Sigmoid colon (tissue), 7 donors: Measurements from ENCODE around the gene GRAMD1B. TPM values are rescaled to one million over a fixed set of nuclear protein-coding genes. Genes with fewer than 3 reads are reported as not detected.

Experiments
- DNase-seq: peaks from one replicate; pipeline ENCODE4 v3.0.0-alpha.2; 2019
- H3K27ac ChIP-seq, 4 donors: fragments of 200-600 bp; sonication (generic); one replicate each; pipeline ENCODE4 v1.5.1; 2016 to 2019; ENCODE audit warnings: mild to moderate bottlenecking in 1 of 4
- H3K27me3 ChIP-seq, 3 donors: fragments of 200-600 bp; sonication (generic); one replicate each; pipeline ENCODE4 v1.5.1; 2019; ENCODE audit warnings: mild to moderate bottlenecking in 1 of 3
- H3K36me3 ChIP-seq, 4 donors: fragments of 200-600 bp; sonication (generic); one replicate each; pipeline ENCODE4 v1.5.1; 2016 to 2019
- H3K4me1 ChIP-seq, 4 donors: fragments of 200-600 bp; sonication (generic); one replicate each; pipeline ENCODE4 v1.5.1; 2017 to 2019
- H3K4me3 ChIP-seq, 4 donors: fragments of 200-600 bp; sonication (generic); one replicate each; pipeline ENCODE4 v1.5.1; 2017 to 2019; ENCODE audit warnings: mild to moderate bottlenecking in 2 of 4, moderate library complexity in 1 of 4
- H3K9me3 ChIP-seq, 4 donors: fragments of 200-600 bp in 3 of 4; sonication (generic) in 3 of 4; one replicate each; pipeline versions ENCODE4 v1.5.1 to v1.6.1; 2013 to 2019
- EP300 ChIP-seq, 4 donors: sonication (generic); formaldehyde crosslinking; IDR thresholded peaks; one replicate each; pipeline ENCODE4 v1.6.1; 2017; ENCODE audit warnings: antibody characterized with exemption in 4 of 4
- POLR2A ChIP-seq, 2 donors: fragments of 450-650 bp; IDR thresholded peaks; one replicate each; pipeline ENCODE4 v1.6.1; 2016; ENCODE audit warnings: antibody characterized with exemption in 2 of 2, mild to moderate bottlenecking in 2 of 2, moderate library complexity in 2 of 2
- POLR2AphosphoS5 ChIP-seq, 4 donors: sonication (generic); formaldehyde crosslinking; IDR thresholded peaks; one replicate each; pipeline ENCODE4 v1.6.1; 2017; ENCODE audit warnings: antibody characterized with exemption in 4 of 4
- WGBS, 2 donors: extraction: QIAGEN DNeasy Blood & Tissue Kit; methylation state at CpG; one replicate each; pipeline ENCODE4 v1.1.7; 2013; 5-methylcytosine and 5-hydroxymethylcytosine counted together
- intact Hi-C: fragments of 100-400 bp; cut with DNase I; formaldehyde crosslinking; loops from one replicate; pipeline ENCODE4 v1.15.1; 2023
- polyA plus RNA-seq, 3 donors: library from polyadenylated mRNA; stranded (reverse); fragments of 200-250 nt; gene quantifications; one replicate each; pipeline ENCODE4 v1.2.3, GENCODE V29; 2013
- total RNA-seq, 4 donors: library from RNA; depleted of rRNA; stranded (reverse); fragments of >200 nt; gene quantifications; one replicate each; pipeline ENCODE4 v1.1.0, GENCODE V29; 2016
- TF ChIP-seq, protein P1 (sequence below), 4 experiments: fragments of 450-650 bp in 3 of 4; fragments of 200-600 bp in 1 of 4; IDR thresholded peaks; one replicate each; pipeline ENCODE4 v1.5.1; 2016 to 2019; ENCODE audit warnings: antibody characterized with exemption in 4 of 4, mild to moderate bottlenecking in 3 of 4, moderate library complexity in 2 of 4
- donor health status: healthy with polysubstance abuse.
- donor health status: Bipolar disorder and iron deficiency.
- donor health status: healthy.

GRAMD1B gene
- total and polyA plus RNA-seq, 7 donors: 1.8 to 5.0 (median 3.5) TPM

DNA sequence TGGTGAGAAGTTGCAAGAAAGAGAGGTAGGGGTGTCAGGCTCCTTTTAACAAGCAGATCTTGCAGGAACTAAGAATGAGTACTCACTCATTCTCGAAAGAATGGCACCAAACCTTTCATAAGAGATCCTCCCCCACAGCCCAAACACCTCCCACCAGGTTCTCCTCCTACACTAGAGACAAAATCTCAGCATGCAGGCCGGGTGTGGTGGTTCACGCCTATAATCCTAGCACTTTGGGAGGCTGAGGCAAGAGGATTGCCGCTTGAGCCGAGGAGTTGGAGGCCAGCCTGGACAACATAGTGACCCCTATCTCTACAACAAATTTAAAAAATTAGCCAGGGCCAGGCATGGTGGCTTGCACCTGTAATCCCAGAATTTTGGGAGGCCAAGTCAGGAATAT lies 11.1 kb downstream of the GRAMD1B start:
- H3K9me3 ChIP-seq: no peaks in the 10 kb centered on the region
- no peak overlapping the region for H3K27ac ChIP-seq
- no peaks in the 10 kb centered on the region for H3K27me3 ChIP-seq
- DNase-seq: peak; percentile 13
- TF ChIP-seq, protein P1, sequence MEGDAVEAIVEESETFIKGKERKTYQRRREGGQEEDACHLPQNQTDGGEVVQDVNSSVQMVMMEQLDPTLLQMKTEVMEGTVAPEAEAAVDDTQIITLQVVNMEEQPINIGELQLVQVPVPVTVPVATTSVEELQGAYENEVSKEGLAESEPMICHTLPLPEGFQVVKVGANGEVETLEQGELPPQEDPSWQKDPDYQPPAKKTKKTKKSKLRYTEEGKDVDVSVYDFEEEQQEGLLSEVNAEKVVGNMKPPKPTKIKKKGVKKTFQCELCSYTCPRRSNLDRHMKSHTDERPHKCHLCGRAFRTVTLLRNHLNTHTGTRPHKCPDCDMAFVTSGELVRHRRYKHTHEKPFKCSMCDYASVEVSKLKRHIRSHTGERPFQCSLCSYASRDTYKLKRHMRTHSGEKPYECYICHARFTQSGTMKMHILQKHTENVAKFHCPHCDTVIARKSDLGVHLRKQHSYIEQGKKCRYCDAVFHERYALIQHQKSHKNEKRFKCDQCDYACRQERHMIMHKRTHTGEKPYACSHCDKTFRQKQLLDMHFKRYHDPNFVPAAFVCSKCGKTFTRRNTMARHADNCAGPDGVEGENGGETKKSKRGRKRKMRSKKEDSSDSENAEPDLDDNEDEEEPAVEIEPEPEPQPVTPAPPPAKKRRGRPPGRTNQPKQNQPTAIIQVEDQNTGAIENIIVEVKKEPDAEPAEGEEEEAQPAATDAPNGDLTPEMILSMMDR (IDR thresholded peaks at IDR 0.05): no peak
- TF ChIP-seq EP300 (IDR thresholded peaks at IDR 0.05) (no peak), POLR2AphosphoS5 (IDR thresholded peaks at IDR 0.05) (no peak), POLR2A (IDR thresholded peaks at IDR 0.05) (no peak)
- no peaks in the 10 kb centered on the region for H3K36me3 ChIP-seq
- intact Hi-C loops: no loop called here
- H3K4me3 ChIP-seq: no peak overlapping the region
- 92 to 94% methylated on average over 5 of the region's 5 CpGs for WGBS, 2 donors
- H3K4me1 ChIP-seq: no peaks in the 10 kb centered on the region

DNA sequence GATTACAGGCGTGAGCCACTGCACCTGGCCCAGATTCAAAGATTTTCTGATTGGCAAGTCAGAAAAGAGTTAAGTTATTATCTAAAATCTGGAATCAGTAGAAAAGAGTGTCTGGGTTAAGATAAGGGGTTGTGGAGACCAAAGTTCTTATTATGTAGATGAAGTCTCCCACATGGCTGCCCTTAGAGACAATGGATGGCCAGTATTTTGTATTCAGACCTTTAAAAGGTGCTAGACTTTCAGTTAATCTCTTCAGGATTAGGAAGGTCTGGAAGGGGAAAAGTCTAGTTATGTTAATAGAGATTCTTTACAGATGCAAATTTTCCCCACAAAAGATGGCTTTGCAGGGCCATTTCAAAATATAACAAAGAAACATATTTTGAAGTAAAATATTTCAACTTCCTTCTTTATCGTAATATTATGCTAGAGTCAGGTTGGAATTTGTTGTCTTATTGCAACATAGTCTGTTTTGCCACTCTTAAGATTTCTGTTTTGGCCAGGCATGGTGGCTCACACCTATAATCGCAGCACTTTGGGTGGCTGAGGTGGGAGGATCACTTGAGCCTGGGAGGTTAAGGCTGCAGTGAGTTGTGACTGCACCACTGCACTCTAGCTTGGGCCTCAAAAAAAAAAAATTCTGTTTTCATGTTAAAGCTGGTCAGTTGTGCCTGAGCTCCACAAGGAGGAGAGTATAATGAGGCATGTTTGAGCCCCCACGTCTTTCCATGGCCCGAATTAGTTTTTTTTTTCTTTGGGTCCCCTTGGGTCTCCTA lies 14.0 kb downstream of the GRAMD1B start:
- intact Hi-C loops: no loop called here
- no peaks in the 10 kb centered on the region for H3K4me1 ChIP-seq
- no peaks in the 10 kb centered on the region for H3K36me3 ChIP-seq
- 91 to 93% methylated on average over 5 of the region's 5 CpGs for WGBS, 2 donors
- no peak overlapping the region for H3K4me3 ChIP-seq
- no peak overlapping the region for H3K27ac ChIP-seq
- peak; percentile 12 for DNase-seq
- TF ChIP-seq, protein P1 (IDR thresholded peaks at IDR 0.05): no peak
- TF ChIP-seq POLR2A (IDR thresholded peaks at IDR 0.05): no peak
- TF ChIP-seq POLR2AphosphoS5 (IDR thresholded peaks at IDR 0.05): no peak
- TF ChIP-seq EP300 (IDR thresholded peaks at IDR 0.05): no peak
- H3K9me3 ChIP-seq: no peaks in the 10 kb centered on the region
- H3K27me3 ChIP-seq: no peaks in the 10 kb centered on the region

DNA sequence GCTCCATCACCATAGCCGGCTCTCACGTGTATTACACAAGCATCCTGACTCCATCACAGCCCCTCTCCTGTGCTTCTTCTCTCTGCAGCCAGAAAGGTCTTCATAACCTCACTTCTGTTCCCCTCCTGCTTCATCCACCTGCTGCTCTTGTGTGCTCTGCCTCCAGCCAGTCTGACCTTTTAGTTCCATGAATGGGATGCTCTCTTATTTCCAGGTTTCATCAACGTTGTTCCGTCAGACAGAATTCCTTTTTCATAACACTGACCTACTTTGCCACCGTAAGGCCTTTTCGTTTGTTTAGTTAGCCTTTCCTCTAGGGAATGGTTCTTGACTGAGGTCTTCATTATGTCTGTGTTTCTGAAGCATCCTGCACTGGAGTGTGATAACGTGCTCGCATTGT lies 18.8 kb downstream of the GRAMD1B start:
- no peaks in the 10 kb centered on the region for H3K4me1 ChIP-seq
- DNase-seq: no peak
- intact Hi-C loops: no loop called here
- H3K4me3 ChIP-seq: no peak overlapping the region
- no peaks in the 10 kb centered on the region for H3K27me3 ChIP-seq
- H3K27ac ChIP-seq: no peak overlapping the region
- 79 to 85% methylated on average over 8 of the region's 8 CpGs for WGBS, 2 donors
- H3K36me3 ChIP-seq: no peaks in the 10 kb centered on the region
- H3K9me3 ChIP-seq: no peaks in the 10 kb centered on the region
- TF ChIP-seq, protein P1 (IDR thresholded peaks at IDR 0.05): no peak
- TF ChIP-seq POLR2AphosphoS5 (IDR thresholded peaks at IDR 0.05): no peak
- no peak for TF ChIP-seq POLR2A (IDR thresholded peaks at IDR 0.05)
- no peak for TF ChIP-seq EP300 (IDR thresholded peaks at IDR 0.05)

DNA sequence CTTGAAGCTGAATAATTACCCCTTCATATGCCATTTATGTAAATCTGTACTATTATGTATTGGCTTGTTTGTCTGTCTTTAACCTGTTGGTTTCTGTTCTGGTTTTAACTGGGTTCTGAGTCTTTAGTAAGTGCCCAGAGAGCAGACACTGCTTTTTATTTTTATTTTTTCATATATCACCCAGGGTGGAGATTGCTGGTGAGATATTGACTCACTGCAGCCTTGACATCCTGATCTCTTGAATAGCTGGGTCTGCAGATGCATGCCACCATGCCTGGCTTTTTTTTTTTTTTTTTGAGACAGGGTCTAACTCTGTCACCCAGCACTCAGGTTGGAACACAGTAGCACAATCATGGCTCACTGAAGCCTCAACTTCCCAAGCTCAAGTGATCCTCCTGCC lies 19.4 kb downstream of the GRAMD1B start:
- H3K36me3 ChIP-seq: no peaks in the 10 kb centered on the region
- H3K4me3 ChIP-seq: no peak overlapping the region
- H3K4me1 ChIP-seq: no peaks in the 10 kb centered on the region
- intact Hi-C loops: no loop called here
- no peak for DNase-seq
- no peaks in the 10 kb centered on the region for H3K27me3 ChIP-seq
- TF ChIP-seq POLR2AphosphoS5 (IDR thresholded peaks at IDR 0.05): no peak
- TF ChIP-seq, protein P1 (IDR thresholded peaks at IDR 0.05): no peak
- TF ChIP-seq POLR2A (IDR thresholded peaks at IDR 0.05): no peak
- TF ChIP-seq EP300 (IDR thresholded peaks at IDR 0.05): no peak
- H3K27ac ChIP-seq: no peak overlapping the region
- H3K9me3 ChIP-seq: no peaks in the 10 kb centered on the region

DNA sequence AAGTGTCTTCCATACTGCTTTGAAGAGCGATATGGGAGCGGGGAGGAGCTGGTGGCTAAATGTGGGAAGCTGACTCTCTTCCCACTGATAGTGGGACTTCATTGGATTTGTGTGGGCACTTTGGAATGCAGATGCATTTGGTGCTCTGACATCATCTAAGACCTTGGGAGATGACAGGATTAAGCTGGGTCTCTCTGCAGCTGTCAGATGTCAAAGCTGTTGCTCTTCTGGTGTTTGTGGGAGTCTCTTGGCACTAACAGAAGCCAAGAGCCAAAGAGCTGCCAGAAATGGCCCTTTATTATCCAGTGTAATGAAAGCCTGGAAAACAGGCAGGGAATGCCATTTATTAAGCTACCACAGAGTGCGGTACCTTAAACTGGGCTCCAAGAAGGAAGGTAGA lies 20.6 kb downstream of the GRAMD1B start:
- intact Hi-C loops: no loop called here
- Histone ChIP-seq H3K4me1 (no peaks in the 10 kb centered on the region), H3K27ac (no peak overlapping the region), H3K27me3 (no peaks in the 10 kb centered on the region), H3K4me3 (no peak overlapping the region), H3K9me3 (no peaks in the 10 kb centered on the region), H3K36me3 (no peaks in the 10 kb centered on the region)
- DNase-seq: no peak
- 90 to 99% methylated on average over 3 of the region's 3 CpGs for WGBS, 2 donors
- TF ChIP-seq POLR2AphosphoS5 (IDR thresholded peaks at IDR 0.05) (no peak), POLR2A (IDR thresholded peaks at IDR 0.05) (no peak), EP300 (IDR thresholded peaks at IDR 0.05) (no peak)
- TF ChIP-seq, protein P1 (IDR thresholded peaks at IDR 0.05): no peak
